GM10266 (cell line): ENCODE data around the gene CIAO2B.

Experiments used
- DNase-seq: peaks from one replicate; pipeline ENCODE4 v3.0.0; 2012; ENCODE audit errors: extremely low spot score
- CTCF ChIP-seq: IDR thresholded peaks from 2 replicates; pipeline ENCODE4 v1.5.1; 2012; ENCODE audit warnings: mild to moderate bottlenecking, low read depth; ENCODE audit not compliant: control insufficient read depth, insufficient read depth; ENCODE audit errors: missing control alignments

CIAO2B gene

GRCh38 chr16:66894948-66895688 is 39.1 kb downstream of the CIAO2B start:
- DNase-seq = peak; percentile 71
- TF ChIP-seq CTCF = peak; percentile 90

GRCh38 chr16:66894055-66894454 is 40.1 kb downstream of the CIAO2B start:
- no peak for TF ChIP-seq CTCF
- no peak for DNase-seq

- no peak for DNase-seq
- TF ChIP-seq CTCF = no peak
Observed at GRCh38 chr16:66891797-66892196, 42.4 kb downstream of the CIAO2B start.

GRCh38 chr16:66891360-66891759 is 42.8 kb downstream of the CIAO2B start:
- no peak for DNase-seq
- TF ChIP-seq CTCF = no peak

GRCh38 chr16:66890799-66891198 is 43.4 kb downstream of the CIAO2B start:
- no peak for TF ChIP-seq CTCF

GRCh38 chr16:66889622-66890021 is 44.6 kb downstream of the CIAO2B start:
- DNase-seq = no peak
- TF ChIP-seq CTCF = no peak

More at GRCh38 chr16:66890799-66891198, 43.4 kb downstream of the CIAO2B start:
- DNase-seq = no peak
